ENCODE results near the gene CDH13. TPM values are rescaled to one million over a fixed set of nuclear protein-coding genes. Genes with fewer than 3 reads are reported as not detected.

The CDH13 gene
- total and polyA plus RNA-seq, 2 of the 8 experiments (the other 6 are each of a cell fraction or from before 2014, with no cell fraction given) = 2.3 to 2.4 TPM

- Histone ChIP-seq H3K9me3 (ENCODE audit: insufficient read depth in 2 of 2, low read depth in 1 of 2, low read length in 1 of 2) (no peaks in the 10 kb centered on the region), H2BK20ac (ENCODE audit: low read length) (no peak overlapping the region), H3K36me3 (ENCODE audit: control insufficient read depth in 2 of 4, insufficient read depth in 4 of 4, low read length in 3 of 4) (no peaks in the 10 kb centered on the region), H3K4me3 (ENCODE audit: extremely low read depth in 1 of 4, insufficient read depth in 2 of 4, low read depth in 3 of 4, low read length in 4 of 4) (no peak overlapping the region), H3K79me2 (ENCODE audit: control insufficient read depth in 1 of 2, insufficient read depth in 2 of 2, low read length in 2 of 2) (no peaks in the 10 kb centered on the region), H4K91ac (replicated peaks; ENCODE audit: insufficient read length, low read length) (no peak overlapping the region), H3K56ac (replicated peaks; ENCODE audit: insufficient read length, low read depth, low read length) (no peak overlapping the region), H3K23me2 (ENCODE audit: low read depth, low read length) (no peaks in the 10 kb centered on the region), H3K14ac (ENCODE audit: insufficient read length) (no peak overlapping the region), H3K27ac (ENCODE audit: low read depth, low read length) (no peak overlapping the region), H4K5ac (ENCODE audit: insufficient read length, low read depth, low read length) (no peak overlapping the region), H3K18ac (ENCODE audit: extremely low read depth, low read length) (no peak overlapping the region), H3K27me3 (replicated peaks in 1 of 4; ENCODE audit: control insufficient read depth in 3 of 4, extremely low read depth in 1 of 4, insufficient read depth in 3 of 4, low read length in 3 of 4) (no peaks in the 10 kb centered on the region), H2BK5ac (ENCODE audit: low read depth, low read length) (no peak overlapping the region), H3K79me1 (ENCODE audit: low read depth, low read length) (no peaks in the 10 kb centered on the region), H2BK120ac (replicated peaks; ENCODE audit: low read depth, low read length) (no peak overlapping the region), H4K8ac (ENCODE audit: extremely low read depth, insufficient read depth, low read length) (no peak overlapping the region), H2AFZ (ENCODE audit: low read length) (no peak overlapping the region), H2BK15ac (ENCODE audit: low read length) (no peak overlapping the region), H2BK12ac (ENCODE audit: low read depth, low read length) (no peak overlapping the region), H4K20me1 (replicated peaks in 1 of 2; ENCODE audit: control insufficient read depth in 1 of 2, insufficient read depth in 2 of 2, low read length in 2 of 2) (no peaks in the 10 kb centered on the region), H3K4me2 (ENCODE audit: insufficient read depth in 1 of 2, low read depth in 2 of 2, low read length in 2 of 2) (no peak overlapping the region), H3K23ac (ENCODE audit: insufficient read length) (no peak overlapping the region), H3K9ac (replicated peaks in 1 of 4; ENCODE audit: extremely low read depth in 1 of 4, low read depth in 3 of 4, low read length in 3 of 4) (no peak overlapping the region), H3K4ac (replicated peaks; ENCODE audit: insufficient read length, low read depth, low read length) (no peak overlapping the region), H3K4me1 (replicated peaks in 1 of 4; ENCODE audit: control insufficient read depth in 3 of 4, insufficient read depth in 4 of 4, low read length in 3 of 4) (peaks cover 0 to 4% (median 0%) of the 10 kb centered on the region in 4 experiments; a peak in 2 of 7 replicates), H2AK5ac (ENCODE audit: low read depth, low read length) (no peak overlapping the region)
- POLR2A ChIA-PET (ENCODE audit: partially characterized antibody) = no interaction called here
- FAIRE-seq = no peak
- WGBS, 2 experiments (ENCODE audit: extremely low coverage in 1 of 2, insufficient coverage in 1 of 2, insufficient read length in 1 of 2, insufficient replicate concordance in 2 of 2, low coverage in 1 of 2, low lambda C conversion rate in 2 of 2, missing lambda C conversion rate in 1 of 2) = 79% methylated on average over 5 of the region's 5 CpGs; no CpG with 5 or more reads in 1 of the 2 experiments
- CTCF ChIA-PET (ENCODE audit: partially characterized antibody) = interaction anchor here (1.0 to 1.5 kb wide), 4 partner anchors 8 to 35 kb away, joined by 3 to 4 read pairs (median 4); no protein-coding TSS in a partner anchor
- no peak for DNase-seq (ENCODE audit: low read depth in 1 of 2, low spot score in 2 of 2)
- no peak for TF ChIP-seq E2F6 (IDR thresholded peaks at IDR 0.05)
- TF ChIP-seq RXRA (IDR thresholded peaks at IDR 0.05; ENCODE audit: insufficient read depth, low read depth, low read length) = no peak
- TF ChIP-seq EGR1 (IDR thresholded peaks at IDR 0.05; ENCODE audit: borderline replicate concordance, low read depth, low read length) = no peak
- TF ChIP-seq KDM4A (IDR thresholded peaks at IDR 0.05; ENCODE audit: low read depth, low read length, severe bottlenecking) = no peak
- no peak for TF ChIP-seq GABPA (IDR thresholded peaks at IDR 0.05; ENCODE audit: borderline replicate concordance, insufficient read depth, low read length)
- no peak for TF ChIP-seq JUN (IDR thresholded peaks at IDR 0.05; ENCODE audit: low read depth, low read length)
- TF ChIP-seq SIRT6 (IDR thresholded peaks at IDR 0.05; ENCODE audit: low read length) = no peak
- TF ChIP-seq ZNF274 (IDR thresholded peaks at IDR 0.05; ENCODE audit: borderline replicate concordance, extremely low read depth, low read length) = no peak
- no peak for TF ChIP-seq RFX5 (IDR thresholded peaks at IDR 0.05; ENCODE audit: borderline replicate concordance, low read depth, low read length)
- TF ChIP-seq JUND (IDR thresholded peaks at IDR 0.05; ENCODE audit: low read length) = no peak
- no peak for TF ChIP-seq SIN3A (conservative IDR thresholded peaks at IDR 0.05 in 1 of 2, IDR thresholded peaks at IDR 0.05 in 1 of 2; ENCODE audit: low read depth in 1 of 2, low read length in 2 of 2)
- no peak for TF ChIP-seq TAF1 (IDR thresholded peaks at IDR 0.05; ENCODE audit: low read depth, low read length)
- no peak for TF ChIP-seq SAP30 (IDR thresholded peaks at IDR 0.05; ENCODE audit: insufficient read depth, insufficient replicate concordance, low read length)
- no peak for TF ChIP-seq ASH2L (IDR thresholded peaks at IDR 0.05; ENCODE audit: low read length)
Observed at GRCh38 chr16:82748026-82748425, 121.3 kb downstream of the CDH13 start.
